ENCODE measurements around the gene HECW1.
"Not testable (repeated sequence)": the region's sequence is repeated elsewhere in the genome, so short reads cannot be mapped to it uniquely, and the experiment has no call there.

The HECW1 gene

DNA sequence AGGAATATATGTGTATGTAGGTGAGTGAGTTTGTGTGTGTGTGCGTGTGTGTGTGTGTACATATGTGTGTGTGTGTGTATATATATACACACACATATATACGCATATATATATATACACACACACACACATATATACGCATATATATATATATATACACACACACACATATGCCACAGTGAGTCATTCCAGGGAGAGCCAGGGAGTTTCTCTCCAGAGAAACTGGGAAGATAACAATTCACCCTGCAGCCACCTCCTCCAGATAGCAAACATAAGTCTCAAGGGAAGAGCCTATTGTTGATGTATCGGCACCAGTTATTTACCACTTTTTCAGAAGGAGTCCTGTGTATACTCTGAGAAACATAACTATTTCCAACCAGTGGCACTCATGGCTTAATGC lies 368.1 kb downstream of the HECW1 start:
- no peak for DNase-seq (ENCODE audit: low spot score in 2 of 2)
- no peaks in the 10 kb centered on the region for H3K4me1 ChIP-seq
- H3K4me3 ChIP-seq = no peak overlapping the region
- H3K36me3 ChIP-seq (replicated peaks) = no peaks in the 10 kb centered on the region
- H3K27me3 ChIP-seq (ENCODE audit: low read depth) = no peaks in the 10 kb centered on the region
- H3K9me3 ChIP-seq = no peaks in the 10 kb centered on the region
- in situ Hi-C loops (cut with MboI; ENCODE audit: low sequenced_read_pairs) = no loop called here

DNA sequence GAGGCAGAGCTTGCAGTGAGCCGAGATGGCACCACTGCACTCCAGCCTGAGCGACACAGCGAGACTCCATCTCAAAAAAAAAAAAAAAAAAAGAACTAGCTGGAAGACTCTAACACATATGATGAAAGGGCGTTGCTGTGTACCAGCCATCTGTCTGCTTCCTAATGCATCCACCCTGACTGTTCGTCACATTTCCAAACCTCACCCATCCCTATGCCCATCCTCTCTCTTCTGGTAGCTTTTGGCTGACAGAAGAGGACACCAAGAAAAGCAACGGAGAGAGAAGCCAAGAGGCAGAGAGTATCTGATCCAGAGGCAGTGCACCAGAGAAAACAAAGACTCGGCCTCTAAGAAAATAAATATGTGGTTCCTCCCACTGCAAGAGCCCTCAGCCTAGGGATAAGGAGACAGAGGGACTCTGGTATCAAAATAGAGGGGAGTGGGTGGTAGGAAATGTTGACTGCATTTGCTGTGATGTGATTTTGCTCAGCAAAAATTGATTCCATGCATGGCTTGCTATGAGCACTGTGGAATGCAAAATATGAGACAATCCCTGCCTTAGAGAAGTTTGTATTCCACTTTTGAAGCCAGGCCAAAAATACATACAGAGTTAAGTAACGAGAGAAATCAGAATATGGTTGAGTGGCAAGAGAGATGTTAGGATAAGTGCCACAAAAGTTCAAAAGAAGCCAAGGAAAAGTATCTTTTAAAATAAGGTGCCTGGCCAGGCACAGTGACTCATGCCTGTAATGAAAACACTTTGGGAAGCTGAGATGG lies 369.6 kb downstream of the HECW1 start:
- Histone ChIP-seq H3K36me3 (replicated peaks) (no peaks in the 10 kb centered on the region), H3K27me3 (ENCODE audit: low read depth) (no peaks in the 10 kb centered on the region), H3K4me3 (no peak overlapping the region), H3K9me3 (no peaks in the 10 kb centered on the region), H3K4me1 (no peaks in the 10 kb centered on the region)
- in situ Hi-C loops (cut with MboI; ENCODE audit: low sequenced_read_pairs) = no loop called here
- DNase-seq (ENCODE audit: low spot score in 2 of 2) = no peak

DNA sequence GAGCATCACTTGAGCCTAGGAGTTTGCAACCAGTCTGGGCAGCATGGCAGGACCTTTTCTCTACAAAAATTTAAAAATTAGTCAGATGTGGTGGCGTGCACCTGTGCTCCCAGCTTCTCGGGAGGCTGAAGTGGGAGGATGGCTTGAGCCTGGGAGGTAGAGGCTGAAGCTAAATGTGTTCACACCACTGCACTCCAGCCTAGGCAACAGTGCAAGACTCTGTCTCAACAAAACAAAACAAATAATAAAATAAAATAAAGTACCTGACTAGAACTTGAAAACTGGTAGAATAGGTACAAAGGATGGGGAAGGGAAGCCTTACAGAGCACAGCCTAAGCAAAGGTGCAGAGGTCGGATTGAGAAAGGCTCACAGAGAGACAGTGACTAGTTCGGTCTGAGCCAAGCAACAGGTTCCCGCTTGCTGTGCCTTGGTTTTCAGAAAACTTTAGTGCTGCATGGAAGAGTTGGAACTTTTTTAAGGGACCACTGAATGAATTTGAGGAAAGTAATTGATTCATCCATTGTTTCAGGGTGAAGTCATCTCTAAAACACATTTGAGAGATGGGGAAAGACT lies 370.3 kb downstream of the HECW1 start:
- H3K4me1 ChIP-seq = no peaks in the 10 kb centered on the region
- no peaks in the 10 kb centered on the region for H3K9me3 ChIP-seq
- in situ Hi-C loops (cut with MboI; ENCODE audit: low sequenced_read_pairs) = no loop called here
- DNase-seq (ENCODE audit: low spot score in 2 of 2) = no peak
- H3K4me3 ChIP-seq = no peak overlapping the region
- no peaks in the 10 kb centered on the region for H3K27me3 ChIP-seq (ENCODE audit: low read depth)
- no peaks in the 10 kb centered on the region for H3K36me3 ChIP-seq (replicated peaks)

DNA sequence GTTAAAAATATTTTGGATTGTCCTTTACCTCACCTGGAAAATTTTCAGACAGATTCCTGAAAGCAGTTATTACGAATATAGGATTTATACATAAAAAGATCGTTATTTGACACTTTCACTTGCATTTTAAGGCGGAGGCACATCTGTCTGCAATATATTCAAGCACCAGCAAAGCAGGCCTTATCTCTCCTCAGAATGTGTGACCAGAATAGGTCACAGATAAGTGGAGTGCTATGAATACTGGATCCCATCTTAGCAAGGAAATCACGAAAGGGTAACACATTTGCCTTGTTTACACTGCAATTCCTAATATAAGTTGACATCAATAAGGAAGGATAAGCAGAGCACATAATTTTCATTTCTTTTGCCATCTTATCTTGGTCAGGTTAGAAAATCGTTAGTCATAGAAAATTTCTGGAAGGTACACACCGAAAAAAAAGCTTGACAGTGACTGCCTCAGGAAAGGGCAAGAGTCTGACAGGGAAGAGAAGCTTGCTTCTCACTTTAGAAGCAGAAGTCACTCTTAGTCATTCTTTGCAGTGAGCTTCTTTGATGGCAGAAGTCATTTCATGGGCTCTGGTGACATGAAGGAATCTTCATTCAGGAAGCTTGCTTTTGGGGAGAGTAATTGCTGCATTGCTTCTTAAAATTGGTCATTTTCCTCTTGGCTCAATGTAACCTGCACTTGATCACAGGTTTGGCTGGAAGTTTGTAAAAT lies 372.4 kb downstream of the HECW1 start:
- H3K4me3 ChIP-seq = no peak overlapping the region
- in situ Hi-C loops (cut with MboI; ENCODE audit: low sequenced_read_pairs) = no loop called here

DNA sequence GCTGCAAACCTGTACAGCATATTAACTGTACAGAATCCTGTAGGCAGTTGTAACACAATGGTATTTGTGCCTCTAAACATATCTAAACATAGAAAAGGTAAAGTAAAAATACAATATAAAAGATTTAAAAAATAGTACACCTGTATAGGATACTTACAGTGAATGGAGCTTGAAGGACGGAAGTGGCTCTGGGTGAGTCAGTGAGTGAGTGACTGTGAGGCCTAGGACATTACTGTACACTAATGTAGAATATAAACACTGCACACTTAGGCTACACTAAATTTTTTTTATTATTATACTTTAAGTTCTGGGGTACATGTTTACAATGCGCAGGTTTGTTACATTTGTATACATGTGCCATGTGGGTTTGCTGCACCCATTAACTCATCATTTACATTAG lies 373.1 kb downstream of the HECW1 start:
- DNase-seq (ENCODE audit: low spot score in 2 of 2) = no peak
- in situ Hi-C loops (cut with MboI; ENCODE audit: low sequenced_read_pairs) = no loop called here
- no peaks in the 10 kb centered on the region for H3K36me3 ChIP-seq (replicated peaks)
- H3K27me3 ChIP-seq (ENCODE audit: low read depth) = no peaks in the 10 kb centered on the region
- H3K9me3 ChIP-seq = no peaks in the 10 kb centered on the region
- no peak overlapping the region for H3K4me3 ChIP-seq
- no peaks in the 10 kb centered on the region for H3K4me1 ChIP-seq

More for the DNA sequence above, 372.4 kb downstream of the HECW1 start:
- Histone ChIP-seq H3K27me3 (ENCODE audit: low read depth) (no peaks in the 10 kb centered on the region), H3K4me1 (no peaks in the 10 kb centered on the region), H3K36me3 (replicated peaks) (no peaks in the 10 kb centered on the region), H3K9me3 (no peaks in the 10 kb centered on the region)
- DNase-seq (ENCODE audit: low spot score in 2 of 2) = no peak

DNA sequence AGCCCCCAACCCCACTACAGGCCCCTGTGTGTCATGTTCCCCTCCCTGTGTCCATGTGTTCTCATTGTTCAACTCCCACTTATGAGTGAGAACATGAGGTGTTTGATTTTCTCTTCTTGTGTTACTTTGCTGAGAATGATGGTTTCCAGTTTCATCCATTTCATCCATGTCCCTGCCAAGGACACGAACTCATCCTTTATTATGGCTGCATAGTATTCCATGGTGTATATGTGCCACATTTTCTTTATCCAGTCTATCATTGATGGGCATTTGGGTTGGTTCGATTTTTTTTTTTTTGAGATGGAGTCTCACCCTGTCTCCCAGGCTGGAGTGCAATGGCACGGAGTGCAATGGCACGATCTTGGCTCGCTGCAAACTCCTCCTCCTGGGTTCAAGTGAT lies 373.6 kb downstream of the HECW1 start:
- H3K4me3 ChIP-seq; H3K4me1 ChIP-seq; DNase-seq (ENCODE audit: low spot score in 2 of 2); H3K27me3 ChIP-seq (ENCODE audit: low read depth); in situ Hi-C loops (cut with MboI; ENCODE audit: low sequenced_read_pairs); H3K9me3 ChIP-seq; H3K36me3 ChIP-seq (replicated peaks): not testable (repeated sequence)

DNA sequence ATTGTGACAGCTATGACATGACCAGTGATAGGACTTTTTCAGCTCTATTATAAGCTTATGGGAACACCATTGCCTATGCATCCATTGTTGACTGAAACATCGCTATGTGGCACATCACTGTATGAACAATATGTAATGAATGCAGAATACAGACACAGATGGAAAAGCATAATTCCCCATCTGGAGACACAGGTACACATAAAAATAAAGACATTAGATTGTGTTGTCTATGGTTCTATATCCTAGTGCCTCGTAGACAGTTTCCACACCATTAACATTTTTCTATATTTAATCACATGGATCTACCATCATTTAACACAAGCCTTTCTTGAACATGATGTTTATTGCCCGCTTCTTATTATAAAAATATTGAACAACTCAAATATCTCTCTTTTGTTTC lies 374.2 kb downstream of the HECW1 start:
- in situ Hi-C loops (cut with MboI; ENCODE audit: low sequenced_read_pairs) = no loop called here
- no peaks in the 10 kb centered on the region for H3K36me3 ChIP-seq (replicated peaks)
- peaks cover 4% of the 10 kb centered on the region; the same call in 1 of the 2 replicates for H3K27me3 ChIP-seq (ENCODE audit: low read depth)
- no peak overlapping the region for H3K4me3 ChIP-seq
- no peak for DNase-seq (ENCODE audit: low spot score in 2 of 2)
- H3K9me3 ChIP-seq = no peaks in the 10 kb centered on the region
- H3K4me1 ChIP-seq = no peaks in the 10 kb centered on the region

DNA sequence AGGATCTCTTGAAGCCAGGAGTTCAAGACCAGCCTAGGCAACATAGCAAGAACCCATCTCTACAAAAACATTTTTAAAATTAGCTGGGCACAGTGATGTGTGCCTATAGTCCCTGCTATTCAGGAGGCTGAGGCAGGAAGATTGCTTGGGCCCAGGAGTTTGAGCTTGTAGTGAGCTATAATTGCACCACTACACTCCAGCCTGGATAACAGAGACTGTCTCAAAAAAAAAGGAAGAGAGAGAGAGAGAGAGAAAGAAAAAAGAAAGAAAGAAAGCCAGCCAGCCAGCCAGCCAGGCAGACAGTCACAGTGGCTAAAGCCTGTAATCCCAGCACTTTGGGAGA lies 375.3 kb downstream of the HECW1 start:
- DNase-seq (ENCODE audit: low spot score in 2 of 2) = no peak
- Histone ChIP-seq H3K36me3 (replicated peaks) (no peaks in the 10 kb centered on the region), H3K9me3 (no peaks in the 10 kb centered on the region), H3K4me1 (no peaks in the 10 kb centered on the region), H3K27me3 (ENCODE audit: low read depth) (peaks cover 12% of the 10 kb centered on the region), H3K4me3 (no peak overlapping the region)
- in situ Hi-C loops (cut with MboI; ENCODE audit: low sequenced_read_pairs) = no loop called here

DNA sequence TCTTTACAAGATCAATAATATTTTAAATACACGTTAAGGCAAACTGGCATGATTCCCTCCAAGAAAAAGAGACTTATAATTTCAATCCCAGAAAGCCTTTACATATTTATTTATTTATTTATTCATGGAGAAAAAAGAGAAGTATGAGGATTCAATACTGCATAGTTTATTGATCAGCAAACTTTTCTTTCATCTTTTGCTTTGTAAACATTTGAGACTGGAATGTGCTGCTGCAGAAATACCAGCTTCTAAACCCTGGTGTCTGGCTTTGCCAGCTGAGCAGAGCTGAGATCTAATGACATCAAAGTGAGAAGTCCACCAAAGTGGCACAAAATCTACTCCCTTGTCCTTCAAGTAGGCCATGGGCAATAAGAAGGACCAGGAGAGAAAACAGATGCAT lies 376.8 kb downstream of the HECW1 start:
- no peaks in the 10 kb centered on the region for H3K4me1 ChIP-seq
- H3K27me3 ChIP-seq (ENCODE audit: low read depth) = peaks cover 15% of the 10 kb centered on the region
- no peak for DNase-seq (ENCODE audit: low spot score in 2 of 2)

DNA sequence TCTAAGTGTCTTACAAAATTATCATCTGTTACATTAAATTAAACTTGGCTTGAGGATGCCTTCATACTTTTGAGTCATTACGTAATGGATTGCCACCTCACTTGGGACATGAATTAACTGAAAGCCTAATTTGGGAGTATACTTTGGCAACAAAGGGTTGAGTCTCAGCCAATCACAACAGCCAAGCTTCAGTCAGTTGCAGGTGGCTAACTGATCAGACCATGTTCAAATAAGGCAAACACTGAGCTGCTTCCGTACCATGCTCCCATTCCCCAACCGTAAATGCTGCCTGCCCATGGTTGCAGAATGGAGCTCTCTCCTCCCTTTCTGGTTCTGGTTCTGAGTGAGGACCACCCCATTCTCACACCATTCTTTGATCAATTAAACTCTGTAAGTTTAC lies 377.6 kb downstream of the HECW1 start:
- in situ Hi-C loops (cut with MboI; ENCODE audit: low sequenced_read_pairs) = no loop called here
- Histone ChIP-seq H3K4me1 (no peaks in the 10 kb centered on the region), H3K36me3 (replicated peaks) (no peaks in the 10 kb centered on the region), H3K9me3 (no peaks in the 10 kb centered on the region), H3K27me3 (ENCODE audit: low read depth) (peaks cover 15% of the 10 kb centered on the region), H3K4me3 (no peak overlapping the region)
- no peak for DNase-seq (ENCODE audit: low spot score in 2 of 2)

More for the DNA sequence above, 376.8 kb downstream of the HECW1 start:
- Histone ChIP-seq H3K9me3 (no peaks in the 10 kb centered on the region), H3K4me3 (no peak overlapping the region), H3K36me3 (replicated peaks) (no peaks in the 10 kb centered on the region)
- in situ Hi-C loops (cut with MboI; ENCODE audit: low sequenced_read_pairs) = no loop called here

DNA sequence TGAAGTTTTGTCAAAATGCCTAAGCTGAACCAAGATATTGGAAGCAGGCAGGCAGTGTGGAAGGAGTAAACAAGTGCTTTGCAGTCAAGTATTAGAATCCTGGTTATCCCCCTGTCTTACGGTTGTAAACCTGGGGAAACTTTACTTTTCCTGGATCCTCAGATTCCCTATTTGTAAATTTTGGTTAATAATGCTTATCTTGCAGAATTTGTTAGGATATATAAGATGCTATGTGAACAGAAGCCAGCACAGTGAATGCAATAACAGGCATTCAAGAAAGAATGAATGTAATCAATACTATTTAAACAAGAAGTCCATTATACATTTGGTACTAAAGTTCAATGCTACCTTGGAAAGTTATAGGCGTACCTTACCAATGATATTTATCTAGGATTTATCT lies 378.7 kb downstream of the HECW1 start:
- Histone ChIP-seq H3K36me3 (replicated peaks) (no peaks in the 10 kb centered on the region), H3K4me1 (no peaks in the 10 kb centered on the region), H3K27me3 (ENCODE audit: low read depth) (peaks cover 15% of the 10 kb centered on the region), H3K9me3 (no peaks in the 10 kb centered on the region), H3K4me3 (no peak overlapping the region)
- in situ Hi-C loops (cut with MboI; ENCODE audit: low sequenced_read_pairs) = no loop called here
- DNase-seq (ENCODE audit: low spot score in 2 of 2) = no peak

DNA sequence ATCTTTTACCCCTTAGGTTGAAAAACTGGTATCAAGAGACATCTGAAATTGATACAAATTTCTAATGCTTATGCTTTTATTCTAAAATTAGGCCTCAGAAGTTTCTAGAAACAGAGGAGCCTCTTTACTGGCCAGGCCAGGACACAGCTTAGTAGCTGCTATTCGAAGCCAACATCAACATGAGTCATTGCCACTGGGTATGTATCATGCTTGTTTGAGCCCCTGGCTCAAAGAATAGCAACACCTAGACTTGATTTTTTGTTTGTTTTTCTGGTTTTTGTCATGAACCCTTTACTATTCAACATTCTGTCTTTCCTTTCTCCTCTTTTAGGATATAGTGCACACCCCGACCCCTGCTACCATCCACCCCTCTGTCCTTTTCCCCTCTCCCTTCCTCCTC lies 379.5 kb downstream of the HECW1 start:
- Histone ChIP-seq H3K9me3 (no peaks in the 10 kb centered on the region), H3K36me3 (replicated peaks) (no peaks in the 10 kb centered on the region), H3K4me3 (no peak overlapping the region), H3K4me1 (no peaks in the 10 kb centered on the region), H3K27me3 (ENCODE audit: low read depth) (peaks cover 15% of the 10 kb centered on the region)
- in situ Hi-C loops (cut with MboI; ENCODE audit: low sequenced_read_pairs) = no loop called here
- no peak for DNase-seq (ENCODE audit: low spot score in 2 of 2)

DNA sequence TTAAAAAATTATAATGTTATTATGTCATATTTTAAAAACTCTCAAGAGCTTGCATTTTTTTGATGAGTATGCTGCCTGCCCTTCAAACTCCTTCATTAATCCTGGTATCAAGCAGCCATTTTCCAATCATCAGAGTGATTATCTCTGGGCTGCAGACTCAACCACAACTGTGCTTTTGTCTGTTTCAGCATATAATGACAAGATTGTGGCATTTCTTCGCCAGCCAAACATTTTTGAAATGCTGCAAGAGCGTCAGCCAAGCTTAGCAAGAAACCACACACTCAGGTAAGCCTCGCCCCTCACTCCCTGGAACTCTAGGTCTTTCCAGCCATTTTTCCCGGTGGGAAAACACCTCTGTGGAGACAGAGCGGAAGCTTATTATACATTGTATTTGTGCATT lies 380.4 kb downstream of the HECW1 start:
- DNase-seq (ENCODE audit: low spot score in 2 of 2) = no peak
- in situ Hi-C loops (cut with MboI; ENCODE audit: low sequenced_read_pairs) = no loop called here
- Histone ChIP-seq H3K27me3 (ENCODE audit: low read depth) (peaks cover 15% of the 10 kb centered on the region), H3K9me3 (no peaks in the 10 kb centered on the region), H3K36me3 (replicated peaks) (no peaks in the 10 kb centered on the region), H3K4me1 (no peaks in the 10 kb centered on the region), H3K4me3 (no peak overlapping the region)

DNA sequence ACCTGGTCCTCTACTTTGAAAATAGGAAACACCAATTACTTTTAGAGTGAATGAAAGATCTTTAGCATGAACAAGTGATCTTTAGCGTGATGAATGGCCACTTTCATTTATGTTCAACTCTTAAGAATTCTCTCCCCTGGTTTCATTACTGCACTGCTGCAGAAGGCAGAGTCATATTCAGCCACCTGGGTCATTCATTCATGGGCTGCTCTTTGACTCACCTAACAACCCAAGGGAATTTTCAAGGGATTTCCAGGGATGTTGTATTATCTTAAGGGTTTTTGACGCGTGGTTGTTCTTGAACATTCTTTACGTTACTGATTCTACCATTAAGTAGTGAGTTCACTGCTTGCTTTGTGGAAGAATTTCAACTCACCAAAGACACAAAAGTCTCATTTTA lies 383.1 kb downstream of the HECW1 start:
- in situ Hi-C loops (cut with MboI; ENCODE audit: low sequenced_read_pairs) = no loop called here
- Histone ChIP-seq H3K4me3 (no peak overlapping the region), H3K9me3 (no peaks in the 10 kb centered on the region), H3K4me1 (no peaks in the 10 kb centered on the region), H3K27me3 (ENCODE audit: low read depth) (peaks cover 23% of the 10 kb centered on the region), H3K36me3 (replicated peaks) (no peaks in the 10 kb centered on the region)
- DNase-seq (ENCODE audit: low spot score in 2 of 2) = no peak

Data from HAP-1 (cell line).